B cell (primary cell): ENCODE results near the gene MED27.

Source experiments
- EZH2 ChIP-seq: IDR thresholded peaks from 2 replicates; pipeline ENCODE4 v1.6.1; 2012; ENCODE audit warnings: borderline replicate concordance, low read depth, mild to moderate bottlenecking, moderate library complexity, low read length; ENCODE audit not compliant: insufficient read depth, poor library complexity, severe bottlenecking
- TF ChIP-seq, protein P1 (sequence below): fragments of 200-600 bp; IDR thresholded peaks from one replicate; pipeline ENCODE4 v1.8.0; 2022; ENCODE audit warnings: antibody characterized with exemption, mild to moderate bottlenecking

DNA sequence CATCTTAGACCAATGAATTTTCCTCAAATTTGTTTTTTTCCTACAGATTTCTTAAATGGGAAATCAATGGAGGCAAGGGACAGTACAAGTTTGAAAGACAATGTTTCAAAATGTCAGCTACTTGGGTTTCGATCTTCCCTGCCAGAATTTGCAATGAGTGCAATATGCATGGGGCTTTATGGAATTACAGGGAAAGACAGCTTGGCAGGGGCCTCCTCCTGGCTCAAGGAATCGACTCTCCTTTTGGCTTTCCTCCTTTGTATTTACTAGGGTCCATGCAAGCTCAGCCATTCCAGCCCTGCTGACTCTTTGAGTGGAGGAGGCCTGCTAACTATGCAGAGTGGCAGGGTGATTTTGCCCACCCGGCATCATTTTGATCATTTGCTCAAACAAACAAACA lies 63.2 kb downstream of the MED27 start:
- no peak for TF ChIP-seq EZH2
- TF ChIP-seq, protein P1, sequence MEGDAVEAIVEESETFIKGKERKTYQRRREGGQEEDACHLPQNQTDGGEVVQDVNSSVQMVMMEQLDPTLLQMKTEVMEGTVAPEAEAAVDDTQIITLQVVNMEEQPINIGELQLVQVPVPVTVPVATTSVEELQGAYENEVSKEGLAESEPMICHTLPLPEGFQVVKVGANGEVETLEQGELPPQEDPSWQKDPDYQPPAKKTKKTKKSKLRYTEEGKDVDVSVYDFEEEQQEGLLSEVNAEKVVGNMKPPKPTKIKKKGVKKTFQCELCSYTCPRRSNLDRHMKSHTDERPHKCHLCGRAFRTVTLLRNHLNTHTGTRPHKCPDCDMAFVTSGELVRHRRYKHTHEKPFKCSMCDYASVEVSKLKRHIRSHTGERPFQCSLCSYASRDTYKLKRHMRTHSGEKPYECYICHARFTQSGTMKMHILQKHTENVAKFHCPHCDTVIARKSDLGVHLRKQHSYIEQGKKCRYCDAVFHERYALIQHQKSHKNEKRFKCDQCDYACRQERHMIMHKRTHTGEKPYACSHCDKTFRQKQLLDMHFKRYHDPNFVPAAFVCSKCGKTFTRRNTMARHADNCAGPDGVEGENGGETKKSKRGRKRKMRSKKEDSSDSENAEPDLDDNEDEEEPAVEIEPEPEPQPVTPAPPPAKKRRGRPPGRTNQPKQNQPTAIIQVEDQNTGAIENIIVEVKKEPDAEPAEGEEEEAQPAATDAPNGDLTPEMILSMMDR, result no peak
